T-helper 2 cell treated with Interferon-gamma antibody and Interleukin-4, amounts not matched to agents 5 μg/mL and 100 μg/mL, for 36 hours (primary cell): ENCODE measurements around the gene TMEM87A.
A peak's percentile ranks its signal among the peaks of the same experiment; 100 is the strongest.
"Not testable (repeated sequence)": the region's sequence is repeated elsewhere in the genome, so short reads cannot be mapped to it uniquely, and the experiment has no call there.

Experiments used
- DNase-seq: peaks from one replicate; pipeline ENCODE4 v3.0.0; 2021; ENCODE audit warnings: low spot score
- H3K27ac Mint-ChIP-seq: one replicate; pipeline ENCODE4 v1.8.0; 2021; ENCODE audit warnings: mild to moderate bottlenecking, mixed read lengths
- H3K27me3 Mint-ChIP-seq: one replicate; pipeline ENCODE4 v1.8.0; 2021; ENCODE audit warnings: low read depth, mixed read lengths
- H3K36me3 Mint-ChIP-seq: one replicate; pipeline ENCODE4 v1.8.0; 2021; ENCODE audit warnings: low read depth, mixed read lengths
- H3K4me1 Mint-ChIP-seq: one replicate; pipeline ENCODE4 v1.8.0; 2021; ENCODE audit warnings: low read depth, mixed read lengths
- H3K4me3 Mint-ChIP-seq: one replicate; pipeline ENCODE4 v1.8.0; 2022; ENCODE audit warnings: mild to moderate bottlenecking, moderate library complexity, mixed read lengths
- H3K9me3 Mint-ChIP-seq: one replicate; pipeline ENCODE4 v1.8.0; 2021; ENCODE audit warnings: mixed read lengths

The TMEM87A gene

DNA sequence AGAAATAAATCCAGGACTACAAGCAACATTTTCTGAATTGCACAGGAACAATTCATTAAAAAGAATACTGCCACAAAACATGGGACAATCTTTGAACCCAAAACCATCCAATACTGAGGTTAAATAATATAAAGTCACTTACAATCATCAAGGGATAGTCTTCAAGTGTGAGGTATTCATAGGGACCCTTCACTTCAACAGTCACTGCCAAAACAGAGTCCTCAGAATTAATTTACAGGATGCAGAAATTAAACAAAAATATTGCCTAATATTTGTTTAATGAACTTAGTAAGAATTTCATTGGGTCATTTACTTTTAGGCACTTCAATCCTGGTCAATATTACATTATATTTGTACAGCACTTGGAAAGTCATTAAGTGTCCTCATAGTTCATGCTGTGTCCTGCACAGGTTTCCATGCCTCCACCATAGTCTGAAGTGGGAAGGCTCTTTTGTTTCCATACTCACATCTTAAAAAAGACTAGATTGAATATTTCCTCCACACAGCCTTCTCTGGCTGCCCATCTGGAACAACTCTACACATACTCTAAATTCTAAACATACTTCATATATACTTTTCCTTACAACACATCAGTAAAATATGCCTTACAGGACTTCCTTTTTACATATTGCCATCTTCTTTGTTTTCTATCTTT lies 33.6 kb downstream of the TMEM87A start:
- Mint-ChIP-seq H3K4me1 (peaks cover 10% of the 10 kb centered on the region), H3K27me3 (no peaks in the 10 kb centered on the region), H3K27ac (peak overlapping the region; percentile 4), H3K4me3 (no peak overlapping the region), H3K9me3 (no peaks in the 10 kb centered on the region), H3K36me3 (peaks cover 46% of the 10 kb centered on the region)
- DNase-seq: no peak

DNA sequence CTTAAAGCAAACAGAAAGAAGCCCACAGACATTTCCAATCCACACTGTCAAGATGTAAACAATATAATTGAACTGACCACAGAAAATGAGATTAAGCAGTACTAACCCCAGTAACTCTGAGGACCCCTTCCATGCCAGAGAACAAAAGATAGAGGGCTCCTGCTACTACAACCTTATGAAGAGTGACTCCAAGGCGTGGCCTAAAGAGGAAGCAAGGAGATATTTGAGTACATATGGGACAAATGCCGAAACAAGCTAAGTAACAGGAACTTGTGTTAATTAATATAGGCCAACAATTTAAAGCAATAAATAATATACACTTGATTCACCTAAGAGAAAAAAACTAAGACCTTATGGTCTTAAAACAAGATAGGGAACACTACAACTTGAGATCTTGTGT lies 40.1 kb downstream of the TMEM87A start:
- Mint-ChIP-seq H3K9me3 (no peaks in the 10 kb centered on the region), H3K27me3 (no peaks in the 10 kb centered on the region), H3K27ac (no peak overlapping the region), H3K4me3 (no peak overlapping the region), H3K36me3 (peaks cover 46% of the 10 kb centered on the region), H3K4me1 (no peaks in the 10 kb centered on the region)
- DNase-seq: no peak

GRCh38 chr15:42232606-42233005 lies 40.6 kb downstream of the TMEM87A start:
- H3K36me3 Mint-ChIP-seq: peaks cover 46% of the 10 kb centered on the region
- no peak for DNase-seq
- no peak overlapping the region for H3K4me3 Mint-ChIP-seq
- H3K4me1 Mint-ChIP-seq: no peaks in the 10 kb centered on the region
- no peak overlapping the region for H3K27ac Mint-ChIP-seq
- H3K27me3 Mint-ChIP-seq: no peaks in the 10 kb centered on the region
- H3K9me3 Mint-ChIP-seq: no peaks in the 10 kb centered on the region

- Mint-ChIP-seq H3K4me1 (no peaks in the 10 kb centered on the region), H3K9me3 (no peaks in the 10 kb centered on the region), H3K36me3 (peaks cover 44% of the 10 kb centered on the region), H3K4me3 (no peak overlapping the region), H3K27me3 (no peaks in the 10 kb centered on the region), H3K27ac (no peak overlapping the region)
- DNase-seq: no peak
Measured at GRCh38 chr15:42231088-42231487, 42.1 kb downstream of the TMEM87A start.

DNA sequence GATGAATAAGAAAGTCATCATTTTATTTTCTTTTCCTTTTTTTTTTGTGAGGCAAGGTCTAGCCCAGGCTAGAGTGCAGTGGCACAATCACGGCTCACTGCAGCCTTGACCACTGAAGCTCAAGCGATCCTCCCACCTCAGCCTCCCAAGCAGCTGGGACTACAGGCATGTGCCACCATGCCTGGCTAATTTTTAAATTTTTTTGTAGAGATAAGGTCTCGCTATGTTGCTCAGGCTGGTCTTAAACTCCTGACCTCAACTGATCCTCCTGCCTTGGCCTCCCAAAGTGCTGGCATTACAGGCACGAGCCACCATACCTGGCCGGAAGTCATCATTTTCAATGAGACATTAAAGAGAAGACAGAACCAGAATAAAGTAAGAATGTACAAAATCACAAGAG lies 44.3 kb downstream of the TMEM87A start:
- H3K4me1 Mint-ChIP-seq, H3K9me3 Mint-ChIP-seq, H3K27me3 Mint-ChIP-seq, H3K27ac Mint-ChIP-seq, H3K4me3 Mint-ChIP-seq, DNase-seq: not testable (repeated sequence)
- peaks cover 50% of the 10 kb centered on the region for H3K36me3 Mint-ChIP-seq

- H3K27me3 Mint-ChIP-seq: no peaks in the 10 kb centered on the region
- no peak overlapping the region for H3K4me3 Mint-ChIP-seq
- peaks cover 48% of the 10 kb centered on the region for H3K36me3 Mint-ChIP-seq
- H3K4me1 Mint-ChIP-seq: no peaks in the 10 kb centered on the region
- no peaks in the 10 kb centered on the region for H3K9me3 Mint-ChIP-seq
- H3K27ac Mint-ChIP-seq: no peak overlapping the region
- DNase-seq: no peak
Measured at GRCh38 chr15:42228036-42228435, 45.2 kb downstream of the TMEM87A start.

GRCh38 chr15:42226648-42227047 lies 46.6 kb downstream of the TMEM87A start:
- no peak for DNase-seq
- H3K36me3 Mint-ChIP-seq: peaks cover 40% of the 10 kb centered on the region
- no peaks in the 10 kb centered on the region for H3K27me3 Mint-ChIP-seq
- no peaks in the 10 kb centered on the region for H3K4me1 Mint-ChIP-seq
- H3K4me3 Mint-ChIP-seq: no peak overlapping the region
- H3K9me3 Mint-ChIP-seq: no peaks in the 10 kb centered on the region
- H3K27ac Mint-ChIP-seq: no peak overlapping the region

DNA sequence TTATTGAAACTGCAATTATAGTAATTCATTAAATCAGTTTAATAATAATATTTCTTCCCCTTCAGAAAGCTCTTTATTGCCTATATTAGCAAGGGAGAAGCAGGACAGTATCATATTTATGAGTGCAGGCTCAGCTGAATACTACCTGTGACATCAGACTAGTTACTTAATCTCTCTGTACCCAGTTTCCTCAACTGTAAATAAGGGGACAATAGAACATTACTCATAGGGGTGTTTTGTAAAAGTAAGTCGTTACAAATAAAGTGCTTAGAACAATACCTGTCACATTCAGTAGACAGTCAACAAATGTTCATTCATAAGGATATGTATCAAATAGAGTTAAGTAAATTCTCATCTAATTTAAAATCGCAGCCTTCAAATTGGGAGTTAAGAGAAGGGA lies 53.0 kb downstream of the TMEM87A start:
- no peaks in the 10 kb centered on the region for H3K9me3 Mint-ChIP-seq
- H3K27ac Mint-ChIP-seq: no peak overlapping the region
- no peak overlapping the region for H3K4me3 Mint-ChIP-seq
- peaks cover 39% of the 10 kb centered on the region for H3K36me3 Mint-ChIP-seq
- H3K4me1 Mint-ChIP-seq: no peaks in the 10 kb centered on the region
- no peak for DNase-seq
- H3K27me3 Mint-ChIP-seq: no peaks in the 10 kb centered on the region

GRCh38 chr15:42218953-42219592 lies 54.2 kb downstream of the TMEM87A start:
- no peaks in the 10 kb centered on the region for H3K27me3 Mint-ChIP-seq
- DNase-seq: no peak
- peaks cover 36% of the 10 kb centered on the region for H3K36me3 Mint-ChIP-seq
- H3K27ac Mint-ChIP-seq: no peak overlapping the region
- H3K4me1 Mint-ChIP-seq: peaks cover 3% of the 10 kb centered on the region
- no peak overlapping the region for H3K4me3 Mint-ChIP-seq
- H3K9me3 Mint-ChIP-seq: no peaks in the 10 kb centered on the region

DNA sequence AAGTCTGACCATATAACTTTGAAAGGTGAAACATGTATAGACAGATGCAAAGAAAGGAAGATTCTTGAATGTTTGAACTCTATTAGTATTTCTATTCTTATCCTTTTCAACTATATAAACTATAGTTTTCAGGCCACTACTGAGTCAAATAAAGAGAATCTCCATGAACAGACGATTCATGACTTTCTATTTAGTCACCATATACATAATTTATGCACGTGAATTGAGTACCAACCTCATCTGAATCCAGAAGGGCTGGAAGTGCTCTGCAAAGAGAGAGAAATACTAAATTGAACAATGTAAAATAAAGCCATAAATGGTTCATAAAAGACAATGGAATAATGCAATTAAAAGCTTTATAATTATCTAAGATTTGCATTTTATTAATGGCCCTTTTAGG lies 55.7 kb downstream of the TMEM87A start:
- Mint-ChIP-seq H3K9me3 (no peaks in the 10 kb centered on the region), H3K4me1 (peaks cover 3% of the 10 kb centered on the region), H3K27ac (no peak overlapping the region), H3K4me3 (no peak overlapping the region), H3K36me3 (peaks cover 44% of the 10 kb centered on the region), H3K27me3 (no peaks in the 10 kb centered on the region)
- no peak for DNase-seq

GRCh38 chr15:42215913-42216829 lies 57.1 kb downstream of the TMEM87A start:
- peaks cover 3% of the 10 kb centered on the region for H3K4me1 Mint-ChIP-seq
- peaks cover 55% of the 10 kb centered on the region for H3K36me3 Mint-ChIP-seq
- DNase-seq: no peak
- H3K9me3 Mint-ChIP-seq: no peaks in the 10 kb centered on the region
- H3K27me3 Mint-ChIP-seq: no peaks in the 10 kb centered on the region
- no peak overlapping the region for H3K4me3 Mint-ChIP-seq
- no peak overlapping the region for H3K27ac Mint-ChIP-seq

- Mint-ChIP-seq H3K27ac (no peak overlapping the region), H3K4me1 (peaks cover 3% of the 10 kb centered on the region), H3K9me3 (no peaks in the 10 kb centered on the region), H3K4me3 (no peak overlapping the region), H3K27me3 (no peaks in the 10 kb centered on the region), H3K36me3 (peaks cover 61% of the 10 kb centered on the region)
- no peak for DNase-seq
Measured at GRCh38 chr15:42214600-42214999, 58.6 kb downstream of the TMEM87A start.

DNA sequence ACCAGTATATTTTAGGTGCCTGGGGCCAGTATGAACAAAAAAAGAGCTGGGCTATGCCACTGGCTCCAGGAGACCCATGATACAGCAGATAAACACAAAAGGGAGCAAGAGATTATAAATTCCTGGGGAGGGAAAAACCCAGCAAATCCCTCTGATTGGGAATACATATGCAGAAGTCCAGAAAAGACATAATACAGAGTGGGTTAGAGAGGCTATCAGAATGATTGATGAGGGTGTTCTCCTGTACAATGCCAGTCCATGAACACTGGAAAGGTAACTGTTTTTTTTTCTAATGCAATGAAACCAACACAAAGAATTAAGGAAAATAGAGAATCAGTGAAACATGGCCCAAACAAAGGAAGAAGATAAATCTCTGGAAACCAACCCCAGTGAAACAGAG lies 59.7 kb downstream of the TMEM87A start:
- DNase-seq: no peak
- Mint-ChIP-seq H3K4me3 (no peak overlapping the region), H3K27ac (no peak overlapping the region), H3K27me3 (no peaks in the 10 kb centered on the region), H3K36me3 (peaks cover 58% of the 10 kb centered on the region), H3K9me3 (no peaks in the 10 kb centered on the region), H3K4me1 (peaks cover 4% of the 10 kb centered on the region)

GRCh38 chr15:42210696-42211095 lies 62.5 kb downstream of the TMEM87A start:
- no peak for DNase-seq
- H3K27me3 Mint-ChIP-seq: no peaks in the 10 kb centered on the region
- peaks cover 24% of the 10 kb centered on the region for H3K4me1 Mint-ChIP-seq
- H3K4me3 Mint-ChIP-seq: no peak overlapping the region
- H3K9me3 Mint-ChIP-seq: peaks cover 3% of the 10 kb centered on the region
- H3K36me3 Mint-ChIP-seq: peaks cover 56% of the 10 kb centered on the region
- H3K27ac Mint-ChIP-seq: no peak overlapping the region
